ENCODE measurements around the gene DNAH2.

GRCh38 chr17:7843536-7844291 lies 126.2 kb downstream of the DNAH2 start:
- TF ChIP-seq POLR2A (IDR thresholded peaks at IDR 0.05) (peak in 1 of 2 donors; percentile 18), CTCF (IDR thresholded peaks at IDR 0.05) (no peak)
